Pancreas (tissue), 10 donors: ENCODE results near the gene YAP1. TPM values are rescaled to one million over a fixed set of nuclear protein-coding genes. Genes with fewer than 3 reads are reported as not detected.

Source experiments
- ATAC-seq, 4 donors: fragments of 200-7000 bp; cut with Tn5 transposase; one replicate each; pipeline versions ENCODE4 v1.8.0 to v1.9.1; 2020; ENCODE audit warnings: mild to moderate bottlenecking in 4 of 4, moderate library complexity in 4 of 4
- DNase-seq, 6 donors: peaks; one replicate each; pipeline ENCODE4 v3.0.0-alpha.2; 2020
- FAIRE-seq: peaks from 2 replicates; lab custom pipeline; 2012; peaks lifted over from hg19 to GRCh38; lab: Jason Lieb, UNC
- H3K27ac ChIP-seq, 4 donors: fragments of 200-600 bp; sonication (generic); 1 replicate in 3 of 4; 2 replicates in 1 of 4; pipeline versions ENCODE4 v1.5.0 to v1.8.0; 2020
- H3K27me3 ChIP-seq, 4 donors: fragments of 200-600 bp; one replicate each; pipeline ENCODE4 v1.8.0; 2021
- H3K36me3 ChIP-seq, 3 donors: fragments of 200-600 bp; sonication (generic) in 1 of 3; one replicate each; pipeline versions ENCODE4 v1.5.0 to v1.8.0; 2020 to 2021
- H3K4me1 ChIP-seq, 3 donors: fragments of 200-600 bp; one replicate each; pipeline ENCODE4 v1.8.0; 2021
- H3K4me3 ChIP-seq, 4 donors: fragments of 200-600 bp; sonication (generic) in 2 of 4; one replicate each; pipeline versions ENCODE4 v1.5.0 to v1.8.0; 2020 to 2021
- H3K9me3 ChIP-seq, 4 donors: fragments of 200-600 bp; one replicate each; pipeline ENCODE4 v1.8.0; 2021
- CTCF ChIP-seq, 4 donors: fragments of 200-600 bp; sonication (generic) in 3 of 4; IDR thresholded peaks; one replicate each; pipeline versions ENCODE4 v1.5.0 to v1.8.0; 2021; ENCODE audit warnings: antibody characterized with exemption in 4 of 4
- WGBS, 2 donors: extraction: QIAGEN DNeasy Blood & Tissue Kit; methylation state at CpG; one replicate each; pipeline ENCODE4 v1.1.7; 2013; 5-methylcytosine and 5-hydroxymethylcytosine counted together
- intact Hi-C, 3 donors: fragments of 100-400 bp; cut with DNase I; formaldehyde crosslinking; loops; one replicate each; pipeline versions ENCODE4 v1.11.1 to v1.14.2; 2022
- polyA plus RNA-seq, 2 donors: library from polyadenylated mRNA; stranded (reverse); fragments of 200-250 nt; gene quantifications; one replicate each; pipeline ENCODE4 v1.2.3, GENCODE V29; 2013
- total RNA-seq, 6 donors: library from RNA; stranded (reverse); fragmentation: NEBNext Ultra II Directional in 4 of 6; extraction: Animal tissue kit (Norgen Biotek cat#: 25700) in 4 of 6; gene quantifications; one replicate each; pipeline versions ENCODE4 v1.2.1 to v1.2.4, GENCODE V29; 2021 to 2023
- donor health status: healthy with polysubstance abuse.
- donor health status: DM: no; HTN: no; CAD: no; lungs with moderate emphysema.
- donor health status: DM: no; HTN: no; CAD: no.
- donor health status: control.
- donor health status: control.
- donor health status: Bipolar disorder and iron deficiency.
- donor health status: DM: yes; HTN: yes; CAD: no.
- donor health status: DM: no; HTN: no; CAD: no.
- donor health status: DM: no; HTN: no; CAD: no.
- donor health status: DM: yes; HTN: yes; CAD: no.

YAP1 gene
- total and polyA plus RNA-seq, 8 donors, result 8.7 to 46.5 (median 17.2) TPM

DNA sequence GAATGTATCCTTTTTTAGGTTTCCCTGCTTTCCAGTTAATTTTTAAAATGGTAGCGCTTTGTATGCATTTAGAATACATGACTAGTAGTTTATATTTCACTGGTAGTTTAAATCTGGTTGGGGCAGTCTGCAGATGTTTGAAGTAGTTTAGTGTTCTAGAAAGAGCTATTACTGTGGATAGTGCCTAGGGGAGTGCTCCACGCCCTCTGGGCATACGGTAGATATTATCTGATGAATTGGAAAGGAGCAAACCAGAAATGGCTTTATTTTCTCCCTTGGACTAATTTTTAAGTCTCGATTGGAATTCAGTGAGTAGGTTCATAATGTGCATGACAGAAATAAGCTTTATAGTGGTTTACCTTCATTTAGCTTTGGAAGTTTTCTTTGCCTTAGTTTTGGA lies 120.7 kb downstream of the YAP1 start:
- WGBS, 2 donors, result 91 to 96% methylated on average over 4 of the region's 4 CpGs
- H3K36me3 ChIP-seq, result no peaks in the 10 kb centered on the region
- ATAC-seq, result no peak
- no peak overlapping the region for H3K4me3 ChIP-seq
- no peaks in the 10 kb centered on the region for H3K9me3 ChIP-seq
- H3K27ac ChIP-seq, result no peak overlapping the region
- no peaks in the 10 kb centered on the region for H3K27me3 ChIP-seq
- no peak for FAIRE-seq
- no peak for DNase-seq
- TF ChIP-seq CTCF (IDR thresholded peaks at IDR 0.05), result no peak
- intact Hi-C loops, result no loop called here
- peaks cover 0 to 8% (median 4%) of the 10 kb centered on the region in 3 donors for H3K4me1 ChIP-seq

- H3K27ac ChIP-seq, result no peak overlapping the region
- intact Hi-C loops, result no loop called here
- ATAC-seq (no peak), DNase-seq (no peak), FAIRE-seq (no peak)
- H3K4me3 ChIP-seq, result no peak overlapping the region
- WGBS, 2 donors, result 74 to 76% methylated on average over 7 of the region's 7 CpGs
- no peaks in the 10 kb centered on the region for H3K36me3 ChIP-seq
- no peaks in the 10 kb centered on the region for H3K27me3 ChIP-seq
- H3K9me3 ChIP-seq, result no peaks in the 10 kb centered on the region
- no peak for TF ChIP-seq CTCF (IDR thresholded peaks at IDR 0.05)
- H3K4me1 ChIP-seq, result no peaks in the 10 kb centered on the region
These were observed 124.7 kb downstream of the YAP1 start for GRCh38 chr11:102234779-102235439.

GRCh38 chr11:102237096-102237735 lies 127.0 kb downstream of the YAP1 start:
- FAIRE-seq, result no peak
- Histone ChIP-seq H3K36me3 (no peaks in the 10 kb centered on the region), H3K9me3 (no peaks in the 10 kb centered on the region), H3K27ac (no peak overlapping the region), H3K27me3 (no peaks in the 10 kb centered on the region), H3K4me3 (no peak overlapping the region), H3K4me1 (no peaks in the 10 kb centered on the region)
- TF ChIP-seq CTCF (IDR thresholded peaks at IDR 0.05), result no peak
- intact Hi-C loops, result no loop called here
- 84 to 87% methylated on average over 5 of the region's 5 CpGs for WGBS, 2 donors
- ATAC-seq, result no peak
- no peak for DNase-seq

DNA sequence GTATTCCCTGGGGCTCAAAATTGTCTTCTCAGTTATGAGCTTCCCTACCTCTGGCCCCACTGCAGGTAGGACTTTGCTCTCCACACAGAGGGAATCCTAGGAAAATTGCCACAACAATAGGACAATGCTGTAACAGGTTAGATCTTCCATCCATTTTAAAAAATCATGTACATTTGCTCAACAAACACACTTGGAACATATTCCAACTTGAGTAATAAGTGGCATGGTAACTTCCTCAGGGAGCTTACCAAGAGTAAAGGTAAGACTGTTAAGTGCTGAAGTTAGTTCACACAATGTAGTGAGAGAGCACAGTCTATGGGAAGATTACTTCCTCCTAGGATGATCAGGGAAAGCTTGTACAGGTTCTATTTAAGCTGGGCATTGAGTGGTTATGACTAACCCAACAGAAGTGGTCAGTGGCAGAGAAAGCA lies 128.2 kb downstream of the YAP1 start:
- Histone ChIP-seq H3K9me3 (no peaks in the 10 kb centered on the region), H3K36me3 (no peaks in the 10 kb centered on the region), H3K27ac (no peak overlapping the region), H3K4me3 (no peak overlapping the region), H3K4me1 (no peaks in the 10 kb centered on the region), H3K27me3 (no peaks in the 10 kb centered on the region)
- no peak for ATAC-seq
- TF ChIP-seq CTCF (IDR thresholded peaks at IDR 0.05), result no peak
- no peak for FAIRE-seq
- DNase-seq, result no peak
- intact Hi-C loops, result no loop called here

- FAIRE-seq, result no peak
- no peak for TF ChIP-seq CTCF (IDR thresholded peaks at IDR 0.05)
- no peaks in the 10 kb centered on the region for H3K36me3 ChIP-seq
- no peaks in the 10 kb centered on the region for H3K27me3 ChIP-seq
- DNase-seq, result no peak
- H3K9me3 ChIP-seq, result no peaks in the 10 kb centered on the region
- 90 to 95% methylated on average over 2 of the region's 2 CpGs for WGBS, 2 donors
- intact Hi-C loops, result no loop called here
- H3K27ac ChIP-seq, result no peak overlapping the region
- no peak overlapping the region for H3K4me3 ChIP-seq
- ATAC-seq, result no peak
- H3K4me1 ChIP-seq, result no peaks in the 10 kb centered on the region
These were observed 129.2 kb downstream of the YAP1 start for GRCh38 chr11:102239448-102239847.
